RWPE2 (cell line): ENCODE results near the gene MAP3K2.

ENCODE experiments used
- ATAC-seq: fragments of 200-7000 bp; cut with Tn5 transposase; 3 replicates; pipeline ENCODE4 v1.9.1; 2021; ENCODE audit warnings: low read depth
- DNase-seq: peaks from one replicate; pipeline ENCODE4 v3.0.0-alpha.2; 2020; ENCODE audit warnings: low spot score
- H3K27ac ChIP-seq: fragments of 450-650 bp; 2 replicates; pipeline ENCODE4 v1.5.1; 2017; ENCODE audit warnings: mild to moderate bottlenecking; ENCODE audit not compliant: poor library complexity, severe bottlenecking
- H3K27me3 ChIP-seq: fragments of 250-450 bp; sonication (Bioruptor Pico); 2 replicates; pipeline ENCODE4 v1.5.1; 2021; ENCODE audit warnings: mild to moderate bottlenecking, moderate library complexity; ENCODE audit not compliant: insufficient read depth, poor library complexity, severe bottlenecking
- H3K36me3 ChIP-seq: fragments of 250-450 bp; sonication (Bioruptor Pico); 2 replicates; pipeline ENCODE4 v1.5.1; 2020; ENCODE audit warnings: low read depth, mild to moderate bottlenecking, moderate library complexity
- H3K4me1 ChIP-seq: fragments of 250-450 bp; sonication (Bioruptor Pico); 2 replicates; pipeline ENCODE4 v1.5.1; 2021; ENCODE audit warnings: mild to moderate bottlenecking, moderate library complexity; ENCODE audit not compliant: insufficient read depth, poor library complexity, severe bottlenecking
- H3K4me3 ChIP-seq: fragments of 250-450 bp; sonication (Bioruptor Pico); 2 replicates; pipeline ENCODE4 v1.5.1; 2021; ENCODE audit warnings: mild to moderate bottlenecking, moderate library complexity; ENCODE audit not compliant: severe bottlenecking
- H3K9me3 ChIP-seq: fragments of 250-450 bp; sonication (Bioruptor Pico); 2 replicates; pipeline ENCODE4 v1.5.1; 2021; ENCODE audit warnings: mild to moderate bottlenecking, moderate library complexity; ENCODE audit not compliant: severe bottlenecking
- TF ChIP-seq, protein P1 (sequence below): fragments of 450-650 bp; IDR thresholded peaks from one replicate; pipeline ENCODE4 v1.5.1; 2017; ENCODE audit warnings: mild to moderate bottlenecking, moderate library complexity; ENCODE audit not compliant: poor library complexity, severe bottlenecking

Gene MAP3K2

DNA sequence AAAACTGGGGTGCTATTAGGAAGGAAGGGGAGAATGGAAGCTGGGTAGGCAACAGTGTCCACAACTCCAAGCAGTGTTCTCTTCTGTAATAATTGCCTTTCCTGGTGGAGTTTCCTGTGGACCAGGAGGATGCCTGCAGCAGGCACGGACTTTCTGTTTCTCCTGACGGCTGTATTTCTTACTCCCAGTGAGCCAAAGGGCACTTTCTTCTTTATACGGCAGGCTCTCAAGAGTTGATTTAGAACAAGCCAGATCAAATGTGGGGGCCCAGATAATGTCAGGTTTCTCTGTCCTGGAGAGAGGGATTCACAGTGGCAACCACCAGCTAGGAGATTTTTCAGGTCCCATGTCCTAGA lies 17.5 kb upstream of the MAP3K2 start:
- no peak for ATAC-seq
- TF ChIP-seq, protein P1, sequence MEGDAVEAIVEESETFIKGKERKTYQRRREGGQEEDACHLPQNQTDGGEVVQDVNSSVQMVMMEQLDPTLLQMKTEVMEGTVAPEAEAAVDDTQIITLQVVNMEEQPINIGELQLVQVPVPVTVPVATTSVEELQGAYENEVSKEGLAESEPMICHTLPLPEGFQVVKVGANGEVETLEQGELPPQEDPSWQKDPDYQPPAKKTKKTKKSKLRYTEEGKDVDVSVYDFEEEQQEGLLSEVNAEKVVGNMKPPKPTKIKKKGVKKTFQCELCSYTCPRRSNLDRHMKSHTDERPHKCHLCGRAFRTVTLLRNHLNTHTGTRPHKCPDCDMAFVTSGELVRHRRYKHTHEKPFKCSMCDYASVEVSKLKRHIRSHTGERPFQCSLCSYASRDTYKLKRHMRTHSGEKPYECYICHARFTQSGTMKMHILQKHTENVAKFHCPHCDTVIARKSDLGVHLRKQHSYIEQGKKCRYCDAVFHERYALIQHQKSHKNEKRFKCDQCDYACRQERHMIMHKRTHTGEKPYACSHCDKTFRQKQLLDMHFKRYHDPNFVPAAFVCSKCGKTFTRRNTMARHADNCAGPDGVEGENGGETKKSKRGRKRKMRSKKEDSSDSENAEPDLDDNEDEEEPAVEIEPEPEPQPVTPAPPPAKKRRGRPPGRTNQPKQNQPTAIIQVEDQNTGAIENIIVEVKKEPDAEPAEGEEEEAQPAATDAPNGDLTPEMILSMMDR = no peak
- H3K36me3 ChIP-seq = no peaks in the 10 kb centered on the region

DNA sequence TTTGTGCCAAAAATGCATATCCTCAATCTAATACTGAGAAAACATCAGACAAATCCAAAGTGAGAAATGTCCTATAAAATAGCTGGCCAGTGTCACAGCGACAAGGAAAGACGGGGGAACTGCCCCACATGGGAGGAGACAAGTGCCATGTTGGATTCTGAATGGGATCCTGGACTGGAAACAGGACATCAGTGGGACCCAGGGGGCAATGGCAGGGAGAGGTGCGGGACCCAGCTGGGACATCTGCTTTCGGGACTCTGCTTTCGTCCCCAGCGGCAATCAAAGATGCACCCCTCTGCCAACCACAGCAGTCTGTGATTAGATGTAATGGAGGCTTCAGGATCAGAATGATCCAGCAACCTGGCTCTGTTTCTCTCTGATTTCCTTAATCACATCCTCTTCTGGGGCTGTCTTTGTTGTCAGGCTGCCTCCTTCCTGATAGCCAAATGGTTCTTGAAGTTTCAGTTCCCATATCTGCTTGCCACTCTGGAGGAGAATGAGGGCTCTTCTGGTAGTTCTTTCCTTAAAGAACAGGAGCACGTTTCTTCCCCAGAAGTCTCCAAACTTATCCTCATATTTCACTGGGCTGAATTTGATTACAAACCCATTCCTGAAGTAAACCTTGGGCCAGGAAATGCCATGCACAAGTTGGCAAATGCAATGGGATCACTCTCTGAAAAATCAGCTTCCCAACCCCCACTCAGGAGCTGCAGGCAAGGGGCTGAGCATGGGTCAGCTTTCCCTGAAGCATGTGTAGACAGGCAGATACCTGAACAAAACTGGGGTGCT lies 16.9 kb upstream of the MAP3K2 start:
- ATAC-seq (no peak), DNase-seq (no peak)
- no peaks in the 10 kb centered on the region for H3K9me3 ChIP-seq
- H3K27me3 ChIP-seq = no peaks in the 10 kb centered on the region
- H3K4me3 ChIP-seq = no peak overlapping the region
- no peak overlapping the region for H3K27ac ChIP-seq
- peaks cover 36% of the 10 kb centered on the region for H3K4me1 ChIP-seq
- no peaks in the 10 kb centered on the region for H3K36me3 ChIP-seq
- TF ChIP-seq, protein P1 = no peak

More for the DNA sequence above, 17.5 kb upstream of the MAP3K2 start:
- Histone ChIP-seq H3K27ac (no peak overlapping the region), H3K4me1 (peaks cover 31% of the 10 kb centered on the region), H3K27me3 (no peaks in the 10 kb centered on the region), H3K9me3 (no peaks in the 10 kb centered on the region), H3K4me3 (no peak overlapping the region)
- DNase-seq = no peak

DNA sequence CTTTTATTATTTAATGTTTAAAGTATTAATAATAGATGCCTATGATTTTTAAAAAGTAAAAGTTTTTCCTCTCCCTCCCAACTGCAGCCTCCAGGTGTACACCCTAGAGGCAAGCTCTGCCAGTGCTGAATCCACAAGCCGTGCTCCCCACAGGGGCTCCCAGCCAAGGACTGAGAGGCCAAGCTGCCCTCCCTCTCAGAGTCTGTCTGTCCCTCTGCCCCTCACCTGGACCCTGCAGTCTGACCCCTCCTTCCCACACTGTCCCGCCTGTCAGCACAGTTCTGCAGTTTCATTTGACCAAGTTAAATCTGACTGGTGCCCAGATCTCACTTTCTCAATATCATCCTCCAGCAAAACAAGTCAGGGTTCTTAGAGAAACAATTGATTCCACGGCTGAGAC lies 15.7 kb upstream of the MAP3K2 start:
- DNase-seq = no peak

DNA sequence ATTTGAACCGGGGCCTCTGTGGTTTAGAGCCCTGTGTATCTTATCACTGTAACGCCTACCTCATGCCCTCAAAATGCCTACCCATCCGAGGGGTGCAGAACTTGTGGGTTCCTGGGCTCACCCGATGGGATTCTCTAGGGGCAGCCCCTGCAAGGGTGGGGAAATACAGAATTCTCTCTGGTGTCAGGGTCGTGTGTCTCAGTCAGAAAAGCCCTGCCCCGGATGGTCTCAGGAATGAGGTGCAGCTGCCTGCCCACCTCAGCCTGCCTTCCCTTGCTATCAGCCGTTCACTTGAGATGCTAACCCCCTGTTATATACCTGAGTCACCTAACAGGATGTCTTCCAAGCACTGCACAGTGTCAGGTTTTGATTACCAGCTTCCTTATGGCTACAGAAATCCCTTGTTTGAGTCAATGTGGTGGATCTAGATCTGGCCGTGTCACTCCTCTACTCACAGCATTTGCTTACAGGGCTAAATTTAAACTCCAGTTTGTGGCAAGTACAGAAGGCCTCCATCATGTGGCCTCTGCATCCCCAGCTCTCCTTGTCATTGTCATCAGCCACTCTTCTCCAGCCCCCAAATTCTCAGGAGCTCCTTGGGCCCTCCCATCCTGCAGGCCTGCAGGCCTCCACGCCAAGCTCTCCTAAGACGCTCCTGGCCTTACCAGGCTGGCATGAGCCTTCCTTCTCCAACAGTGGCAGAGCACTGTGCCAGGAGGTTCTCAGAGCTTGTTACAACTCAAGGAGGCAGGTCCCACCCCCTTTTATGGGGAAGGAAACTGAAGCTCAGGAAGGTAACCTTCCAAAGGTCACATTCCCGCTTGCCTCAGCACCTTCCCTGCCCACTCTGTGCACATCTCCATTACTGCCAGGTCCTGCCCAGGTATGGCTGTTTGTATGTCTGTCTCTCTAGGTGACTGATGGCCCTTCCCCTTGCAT lies 14.3 kb upstream of the MAP3K2 start:
- Histone ChIP-seq H3K27me3 (no peaks in the 10 kb centered on the region), H3K27ac (peak overlapping the region; percentile 87), H3K36me3 (no peaks in the 10 kb centered on the region), H3K4me3 (no peak overlapping the region), H3K4me1 (peaks cover 37% of the 10 kb centered on the region), H3K9me3 (no peaks in the 10 kb centered on the region)
- TF ChIP-seq, protein P1 = no peak
- ATAC-seq (peak; percentile 56), DNase-seq (no peak)

More for the DNA sequence above, 15.7 kb upstream of the MAP3K2 start:
- Histone ChIP-seq H3K27me3 (no peaks in the 10 kb centered on the region), H3K4me3 (no peak overlapping the region), H3K36me3 (no peaks in the 10 kb centered on the region), H3K9me3 (no peaks in the 10 kb centered on the region), H3K27ac (no peak overlapping the region), H3K4me1 (peaks cover 33% of the 10 kb centered on the region)
- ATAC-seq = no peak
- TF ChIP-seq, protein P1 = no peak
